CD4-positive, CD25-positive, alpha-beta regulatory T cell (primary cell): ENCODE data around the gene ALKAL2. TPM values are rescaled to one million over a fixed set of nuclear protein-coding genes. Genes with fewer than 3 reads are reported as not detected.

Experiments used
- ATAC-seq, 2 donors: fragments of 150-1000 bp; cut with Tn5 transposase; one replicate each; pipeline ENCODE4 v1.10.0; 2021; ENCODE audit warnings: low read depth in 2 of 2, moderate number of reproducible peaks in 2 of 2, moderate library complexity in 1 of 2
- DNase-seq, 3 donors: peaks; one replicate each; pipeline versions ENCODE4 v3.0.0 to v3.0.0-alpha.2; 2012 to 2022; ENCODE audit warnings: mixed read lengths in 1 of 3
- H3K27ac ChIP-seq: one replicate; pipeline ENCODE4 v1.7.0; 2013; ENCODE audit warnings: mild to moderate bottlenecking, low read length; ENCODE audit not compliant: insufficient read depth, poor library complexity, severe bottlenecking
- H3K27me3 ChIP-seq: one replicate; pipeline ENCODE4 v1.7.0; 2013; ENCODE audit warnings: low read length; ENCODE audit not compliant: control insufficient read depth, insufficient read depth
- H3K36me3 ChIP-seq: one replicate; pipeline ENCODE4 v1.7.0; 2013; ENCODE audit warnings: mild to moderate bottlenecking, low read length, moderate library complexity; ENCODE audit not compliant: control insufficient read depth, insufficient read depth
- H3K4me1 ChIP-seq: 2 replicates; pipeline ENCODE4 v1.7.0; 2013; ENCODE audit warnings: mild to moderate bottlenecking, low read length; ENCODE audit not compliant: insufficient read depth, control insufficient read depth, poor library complexity, severe bottlenecking
- H3K4me3 ChIP-seq: one replicate; pipeline ENCODE4 v1.7.0; 2013; ENCODE audit warnings: low read depth, mild to moderate bottlenecking, low read length, moderate library complexity
- H3K9me3 ChIP-seq, 2 experiments: 1 replicate in 1 of 2; 2 replicates in 1 of 2; pipeline ENCODE4 v1.7.0; 2013; ENCODE audit warnings: low read length in 2 of 2, mild to moderate bottlenecking in 1 of 2, moderate library complexity in 1 of 2; ENCODE audit not compliant: control insufficient read depth in 2 of 2
- H3K27ac Mint-ChIP-seq, 3 donors: one replicate each; pipeline ENCODE4 v1.8.0; 2020 to 2022; ENCODE audit warnings: mild to moderate bottlenecking in 3 of 3, mixed read lengths in 3 of 3, moderate library complexity in 2 of 3
- H3K27me3 Mint-ChIP-seq: one replicate; pipeline ENCODE4 v1.8.0; 2022; ENCODE audit warnings: mild to moderate bottlenecking, mixed read lengths
- H3K36me3 Mint-ChIP-seq: one replicate; pipeline ENCODE4 v1.8.0; 2020; ENCODE audit warnings: mixed read lengths
- H3K4me1 Mint-ChIP-seq, 4 donors: one replicate each; pipeline ENCODE4 v1.8.0; 2020 to 2022; ENCODE audit warnings: mixed read lengths in 4 of 4, mild to moderate bottlenecking in 1 of 4
- H3K4me3 Mint-ChIP-seq, 4 donors: one replicate each; pipeline ENCODE4 v1.8.0; 2020 to 2022; ENCODE audit warnings: mild to moderate bottlenecking in 4 of 4, mixed read lengths in 4 of 4, moderate library complexity in 3 of 4
- H3K9me3 Mint-ChIP-seq, 7 donors: one replicate each; pipeline ENCODE4 v1.8.0; 2020 to 2022; ENCODE audit warnings: mixed read lengths in 7 of 7, mild to moderate bottlenecking in 3 of 7, moderate library complexity in 2 of 7
- polyA plus RNA-seq, 4 donors: library from polyadenylated mRNA; unstranded; fragments of 300-500 nt; fragmentation: Illumina TruSeq; gene quantifications; one replicate each; pipeline ENCODE4 v1.2.3, GENCODE V29; 2021
- total RNA-seq: library from RNA; stranded (reverse); gene quantifications from one replicate; pipeline ENCODE4 v1.2.3, GENCODE V29; 2022

The ALKAL2 gene
- total and polyA plus RNA-seq, 5 donors from 2014 or later: 0.80 TPM; not detected in 4

GRCh38 chr2:283996-284794, 3.7 kb downstream of the ALKAL2 start:
- Histone ChIP-seq H3K9me3 (no peaks in the 10 kb centered on the region), H3K4me1 (peaks cover 11% of the 10 kb centered on the region), H3K27me3 (peaks cover 4% of the 10 kb centered on the region), H3K27ac (no peak overlapping the region), H3K4me3 (no peak overlapping the region), H3K36me3 (peaks cover 32% of the 10 kb centered on the region)
- Mint-ChIP-seq H3K27ac (no peak overlapping the region), H3K4me1 (peaks cover 0 to 5% (median 0%) of the 10 kb centered on the region in 4 donors), H3K9me3 (no peaks in the 10 kb centered on the region), H3K4me3 (no peak overlapping the region), H3K36me3 (peaks cover 19% of the 10 kb centered on the region), H3K27me3 (peaks cover 21% of the 10 kb centered on the region)
- ATAC-seq (no peak), DNase-seq (no peak)

- no peak for ATAC-seq
- H3K27ac Mint-ChIP-seq: no peak overlapping the region
- Histone ChIP-seq H3K27me3 (peaks cover 4% of the 10 kb centered on the region), H3K36me3 (peaks cover 48% of the 10 kb centered on the region), H3K4me3 (no peak overlapping the region), H3K4me1 (peaks cover 6% of the 10 kb centered on the region), H3K27ac (no peak overlapping the region), H3K9me3 (no peaks in the 10 kb centered on the region)
- H3K36me3 Mint-ChIP-seq: peaks cover 32% of the 10 kb centered on the region
- no peak for DNase-seq
- peaks cover 21% of the 10 kb centered on the region for H3K27me3 Mint-ChIP-seq
- H3K4me3 Mint-ChIP-seq: no peak overlapping the region
- no peaks in the 10 kb centered on the region for H3K9me3 Mint-ChIP-seq
- H3K4me1 Mint-ChIP-seq: peaks cover 0 to 5% (median 0%) of the 10 kb centered on the region in 4 donors
These were observed 5.3 kb downstream of the ALKAL2 start for GRCh38 chr2:282371-283263.

- H3K27me3 Mint-ChIP-seq: peaks cover 12% of the 10 kb centered on the region
- H3K27ac ChIP-seq: no peak overlapping the region
- DNase-seq (no peak), ATAC-seq (no peak)
- H3K9me3 ChIP-seq: no peaks in the 10 kb centered on the region
- H3K36me3 ChIP-seq: peaks cover 59% of the 10 kb centered on the region
- peaks cover 0 to 2% (median 0%) of the 10 kb centered on the region in 4 donors for H3K4me1 Mint-ChIP-seq
- no peaks in the 10 kb centered on the region for H3K27me3 ChIP-seq
- H3K9me3 Mint-ChIP-seq: no peaks in the 10 kb centered on the region
- H3K4me1 ChIP-seq: no peaks in the 10 kb centered on the region
- H3K36me3 Mint-ChIP-seq: peaks cover 40% of the 10 kb centered on the region
- no peak overlapping the region for H3K4me3 ChIP-seq
- no peak overlapping the region for H3K4me3 Mint-ChIP-seq
- H3K27ac Mint-ChIP-seq: no peak overlapping the region
These were observed 6.5 kb downstream of the ALKAL2 start for GRCh38 chr2:281381-281780.

- peaks cover 65% of the 10 kb centered on the region for H3K36me3 ChIP-seq
- DNase-seq: no peak
- H3K4me3 ChIP-seq: no peak overlapping the region
- Mint-ChIP-seq H3K36me3 (peaks cover 41% of the 10 kb centered on the region), H3K4me3 (no peak overlapping the region), H3K27me3 (peaks cover 5% of the 10 kb centered on the region), H3K9me3 (no peaks in the 10 kb centered on the region), H3K27ac (no peak overlapping the region), H3K4me1 (no peaks in the 10 kb centered on the region)
- H3K4me1 ChIP-seq: no peaks in the 10 kb centered on the region
- H3K27me3 ChIP-seq: no peaks in the 10 kb centered on the region
- no peak for ATAC-seq
- H3K27ac ChIP-seq: no peak overlapping the region
- H3K9me3 ChIP-seq: no peaks in the 10 kb centered on the region
These were observed 7.2 kb downstream of the ALKAL2 start for GRCh38 chr2:280650-281110.

GRCh38 chr2:279956-280649, 7.8 kb downstream of the ALKAL2 start:
- Histone ChIP-seq H3K4me3 (no peak overlapping the region), H3K4me1 (no peaks in the 10 kb centered on the region), H3K36me3 (peaks cover 71% of the 10 kb centered on the region), H3K27me3 (no peaks in the 10 kb centered on the region), H3K27ac (no peak overlapping the region), H3K9me3 (no peaks in the 10 kb centered on the region)
- Mint-ChIP-seq H3K4me1 (peaks cover 0 to 4% (median 0%) of the 10 kb centered on the region in 4 donors), H3K27ac (no peak overlapping the region), H3K27me3 (no peaks in the 10 kb centered on the region), H3K9me3 (no peaks in the 10 kb centered on the region), H3K4me3 (no peak overlapping the region), H3K36me3 (peaks cover 42% of the 10 kb centered on the region)
- DNase-seq: no peak
- ATAC-seq: no peak

GRCh38 chr2:279366-279765, 8.5 kb downstream of the ALKAL2 start:
- no peak for DNase-seq
- no peak for ATAC-seq
- Mint-ChIP-seq H3K27ac (no peak overlapping the region), H3K4me1 (peaks cover 0 to 6% (median 4%) of the 10 kb centered on the region in 4 donors), H3K4me3 (no peak overlapping the region), H3K9me3 (no peaks in the 10 kb centered on the region), H3K36me3 (peaks cover 46% of the 10 kb centered on the region), H3K27me3 (no peaks in the 10 kb centered on the region)
- Histone ChIP-seq H3K36me3 (peaks cover 76% of the 10 kb centered on the region), H3K4me1 (no peaks in the 10 kb centered on the region), H3K4me3 (no peak overlapping the region), H3K9me3 (no peaks in the 10 kb centered on the region), H3K27me3 (no peaks in the 10 kb centered on the region), H3K27ac (no peak overlapping the region)

- Mint-ChIP-seq H3K9me3 (no peaks in the 10 kb centered on the region), H3K27ac (no peak overlapping the region), H3K27me3 (no peaks in the 10 kb centered on the region), H3K36me3 (peaks cover 49% of the 10 kb centered on the region), H3K4me3 (no peak overlapping the region), H3K4me1 (peaks cover 0 to 6% (median 5%) of the 10 kb centered on the region in 4 donors)
- Histone ChIP-seq H3K9me3 (no peaks in the 10 kb centered on the region), H3K36me3 (peaks cover 80% of the 10 kb centered on the region), H3K27ac (no peak overlapping the region), H3K4me3 (no peak overlapping the region), H3K4me1 (no peaks in the 10 kb centered on the region), H3K27me3 (no peaks in the 10 kb centered on the region)
- DNase-seq (no peak), ATAC-seq (no peak)
These were observed 9.0 kb downstream of the ALKAL2 start for GRCh38 chr2:278927-279320.
